Neural progenitor cell (in vitro differentiated cells): ENCODE data around the gene PCDHB1. TPM values are rescaled to one million over a fixed set of nuclear protein-coding genes. Genes with fewer than 3 reads are reported as not detected.
A peak's percentile ranks its signal among the peaks of the same experiment; 100 is the strongest.

Experiments used
- DNase-seq: peaks from one replicate; pipeline ENCODE4 v3.0.0-alpha.2; 2016; ENCODE audit warnings: low spot score
- H2AFZ ChIP-seq: fragments of 200-600 bp; sonication (generic); replicated peaks from 2 replicates; pipeline ENCODE4 v1.6.1; 2016; ENCODE audit warnings: antibody characterized with exemption
- H3F3A ChIP-seq: fragments of 200-600 bp; sonication (generic); 2 replicates; pipeline ENCODE4 v1.6.1; 2016; ENCODE audit warnings: antibody characterized with exemption, low read depth
- H3K27ac ChIP-seq: fragments of 200-600 bp; sonication (generic); 2 replicates; pipeline ENCODE4 v1.5.1; 2016; ENCODE audit warnings: mild to moderate bottlenecking
- H3K27me3 ChIP-seq: fragments of 200-600 bp; sonication (generic); 2 replicates; pipeline ENCODE4 v1.6.1; 2016; ENCODE audit warnings: mild to moderate bottlenecking, moderate library complexity
- H3K36me3 ChIP-seq: fragments of 200-600 bp; sonication (generic); 2 replicates; pipeline ENCODE4 v1.5.1; 2016
- H3K4me1 ChIP-seq: fragments of 200-600 bp; sonication (generic); 2 replicates; pipeline ENCODE4 v1.6.1; 2016; ENCODE audit warnings: mixed run types
- H3K4me2 ChIP-seq: fragments of 200-600 bp; sonication (generic); 2 replicates; pipeline ENCODE4 v1.6.1; 2016
- H3K4me3 ChIP-seq: fragments of 200-600 bp; sonication (generic); 2 replicates; pipeline ENCODE4 v1.5.1; 2016
- H3K79me2 ChIP-seq: fragments of 200-600 bp; sonication (generic); 2 replicates; pipeline ENCODE4 v1.6.1; 2016; ENCODE audit warnings: low read depth
- H3K9ac ChIP-seq: fragments of 200-600 bp; sonication (generic); 2 replicates; pipeline ENCODE4 v1.6.1; 2016
- H3K9me3 ChIP-seq: fragments of 200-600 bp; sonication (generic); 2 replicates; pipeline ENCODE4 v1.5.1; 2016; ENCODE audit warnings: low read depth
- H4K20me1 ChIP-seq: fragments of 200-600 bp; sonication (generic); 2 replicates; pipeline ENCODE4 v1.6.1; 2016; ENCODE audit warnings: low read depth
- H3K27ac Mint-ChIP-seq: 3 replicates; pipeline ENCODE4 v1.8.0; 2021; ENCODE audit warnings: mixed read lengths
- H3K27me3 Mint-ChIP-seq: 2 replicates; pipeline ENCODE4 v1.8.0; 2022; ENCODE audit warnings: low read depth, mild to moderate bottlenecking, inconsistent platforms, moderate library complexity, mixed read lengths; ENCODE audit not compliant: insufficient read depth
- H3K36me3 Mint-ChIP-seq: 3 replicates; pipeline ENCODE4 v1.8.0; 2021; ENCODE audit warnings: mixed read lengths
- H3K4me1 Mint-ChIP-seq: 3 replicates; pipeline ENCODE4 v1.8.0; 2021; ENCODE audit warnings: mixed read lengths
- H3K4me3 Mint-ChIP-seq: 3 replicates; pipeline ENCODE4 v1.8.0; 2021; ENCODE audit warnings: mild to moderate bottlenecking, moderate library complexity, mixed read lengths
- H3K9me3 Mint-ChIP-seq: 3 replicates; pipeline ENCODE4 v1.8.0; 2020; ENCODE audit warnings: mixed read lengths
- EZH2 ChIP-seq: fragments of 200-600 bp; sonication (generic); IDR thresholded peaks from 2 replicates; pipeline ENCODE4 v1.6.1; 2017; ENCODE audit warnings: antibody characterized with exemption, mild to moderate bottlenecking, moderate library complexity
- EZH2phosphoT487 ChIP-seq: fragments of 200-600 bp; sonication (generic); IDR thresholded peaks from 2 replicates; pipeline ENCODE4 v1.6.1; 2017; ENCODE audit warnings: antibody characterized with exemption
- total RNA-seq: library from RNA; depleted of rRNA; stranded (reverse); fragments of >200 nt; gene quantifications from 2 replicates; pipeline ENCODE4 v1.2.3, GENCODE V29; 2015; ENCODE audit warnings: low replicate concordance
- TF ChIP-seq, protein P1 (sequence below): fragments of 200-600 bp; sonication (generic); IDR thresholded peaks from 2 replicates; pipeline ENCODE4 v1.5.1; 2017; ENCODE audit warnings: antibody characterized with exemption, mild to moderate bottlenecking

Gene PCDHB1
- total RNA-seq, 1 donor from 2014 or later = 0.07 TPM

DNA sequence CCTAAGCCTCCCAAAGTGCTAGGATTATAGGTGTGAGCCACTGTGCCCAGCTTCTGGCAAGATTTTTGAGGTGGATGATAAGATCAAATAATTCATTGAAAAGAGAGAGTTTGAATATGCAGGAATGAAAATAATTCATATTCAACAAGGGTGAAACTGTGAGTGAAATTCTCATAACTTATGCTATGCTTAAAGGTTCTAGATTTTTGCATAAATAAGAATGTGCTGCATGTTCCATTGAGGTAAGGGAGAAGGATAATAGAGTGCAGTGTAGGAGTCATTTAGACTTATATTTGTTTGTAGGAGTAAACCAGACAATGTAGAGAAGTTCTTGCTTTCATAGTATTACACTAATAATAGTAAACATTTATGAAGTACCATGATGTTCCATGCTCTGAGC is 31.1 kb downstream of the PCDHB1 start:
- H3K4me1 ChIP-seq = no peaks in the 10 kb centered on the region
- H3K27ac Mint-ChIP-seq = no peak overlapping the region
- H3K27me3 ChIP-seq = no peaks in the 10 kb centered on the region
- H3K36me3 Mint-ChIP-seq = no peaks in the 10 kb centered on the region
- no peaks in the 10 kb centered on the region for H4K20me1 ChIP-seq
- H3K9ac ChIP-seq = no peak overlapping the region
- TF ChIP-seq EZH2 (no peak), EZH2phosphoT487 (no peak)
- TF ChIP-seq, protein P1, sequence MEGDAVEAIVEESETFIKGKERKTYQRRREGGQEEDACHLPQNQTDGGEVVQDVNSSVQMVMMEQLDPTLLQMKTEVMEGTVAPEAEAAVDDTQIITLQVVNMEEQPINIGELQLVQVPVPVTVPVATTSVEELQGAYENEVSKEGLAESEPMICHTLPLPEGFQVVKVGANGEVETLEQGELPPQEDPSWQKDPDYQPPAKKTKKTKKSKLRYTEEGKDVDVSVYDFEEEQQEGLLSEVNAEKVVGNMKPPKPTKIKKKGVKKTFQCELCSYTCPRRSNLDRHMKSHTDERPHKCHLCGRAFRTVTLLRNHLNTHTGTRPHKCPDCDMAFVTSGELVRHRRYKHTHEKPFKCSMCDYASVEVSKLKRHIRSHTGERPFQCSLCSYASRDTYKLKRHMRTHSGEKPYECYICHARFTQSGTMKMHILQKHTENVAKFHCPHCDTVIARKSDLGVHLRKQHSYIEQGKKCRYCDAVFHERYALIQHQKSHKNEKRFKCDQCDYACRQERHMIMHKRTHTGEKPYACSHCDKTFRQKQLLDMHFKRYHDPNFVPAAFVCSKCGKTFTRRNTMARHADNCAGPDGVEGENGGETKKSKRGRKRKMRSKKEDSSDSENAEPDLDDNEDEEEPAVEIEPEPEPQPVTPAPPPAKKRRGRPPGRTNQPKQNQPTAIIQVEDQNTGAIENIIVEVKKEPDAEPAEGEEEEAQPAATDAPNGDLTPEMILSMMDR = no peak
- H3F3A ChIP-seq = no peaks in the 10 kb centered on the region
- no peaks in the 10 kb centered on the region for H3K79me2 ChIP-seq
- H3K9me3 Mint-ChIP-seq = peaks cover 11% of the 10 kb centered on the region
- no peak overlapping the region for H3K27ac ChIP-seq
- no peak overlapping the region for H3K4me2 ChIP-seq
- DNase-seq = no peak
- no peak overlapping the region for H3K4me3 Mint-ChIP-seq
- peaks cover 4% of the 10 kb centered on the region for H3K36me3 ChIP-seq
- H3K4me1 Mint-ChIP-seq = no peaks in the 10 kb centered on the region
- H3K27me3 Mint-ChIP-seq = peaks cover 9% of the 10 kb centered on the region
- H3K4me3 ChIP-seq = no peak overlapping the region
- H2AFZ ChIP-seq = no peak overlapping the region
- H3K9me3 ChIP-seq = no peaks in the 10 kb centered on the region

DNA sequence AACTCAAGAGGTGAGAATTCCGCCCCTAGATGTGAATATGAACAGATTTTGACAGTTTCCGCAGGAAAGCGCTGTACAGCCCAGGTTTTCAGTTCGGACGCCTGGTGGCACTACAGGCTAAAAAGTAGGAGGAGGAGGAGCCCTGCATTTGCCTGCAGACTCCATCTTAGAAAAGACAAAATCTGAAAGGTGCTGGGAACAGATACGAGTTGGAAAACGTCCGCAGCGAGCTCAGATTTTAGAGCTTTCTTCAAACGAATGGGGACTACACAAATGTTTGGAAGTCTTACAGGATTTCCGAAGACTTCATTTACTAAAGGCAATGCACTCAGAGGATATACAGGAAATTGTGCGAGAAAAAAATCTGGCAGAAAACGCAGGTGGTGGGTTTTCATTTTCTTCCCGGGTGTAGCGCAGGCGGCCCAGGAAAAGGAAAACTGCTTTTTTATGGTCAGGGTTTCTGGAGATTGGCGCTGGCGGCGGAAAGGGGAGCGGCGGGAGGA is 33.4 kb downstream of the PCDHB1 start:
- H3K9me3 ChIP-seq = no peaks in the 10 kb centered on the region
- no peaks in the 10 kb centered on the region for H3K27me3 ChIP-seq
- peaks cover 3% of the 10 kb centered on the region for H3K9me3 Mint-ChIP-seq
- no peak overlapping the region for H3K27ac Mint-ChIP-seq
- peak overlapping the region; percentile 89 for H2AFZ ChIP-seq
- DNase-seq = peak; percentile 67
- H3K27ac ChIP-seq = no peak overlapping the region
- H3K4me3 ChIP-seq = peak overlapping the region; percentile 39
- H3K4me2 ChIP-seq = peak overlapping the region; percentile 61
- H3K4me3 Mint-ChIP-seq = no peak overlapping the region
- peaks cover 4% of the 10 kb centered on the region for H3K36me3 ChIP-seq
- H3K79me2 ChIP-seq = no peaks in the 10 kb centered on the region
- H4K20me1 ChIP-seq = no peaks in the 10 kb centered on the region
- no peaks in the 10 kb centered on the region for H3F3A ChIP-seq
- H3K4me1 ChIP-seq = no peaks in the 10 kb centered on the region
- peak overlapping the region; percentile 7 for H3K9ac ChIP-seq
- TF ChIP-seq, protein P1 = peak; percentile 57
- TF ChIP-seq EZH2phosphoT487 (no peak), EZH2 (no peak)
- no peaks in the 10 kb centered on the region for H3K4me1 Mint-ChIP-seq
- H3K27me3 Mint-ChIP-seq = peaks cover 4% of the 10 kb centered on the region
- no peaks in the 10 kb centered on the region for H3K36me3 Mint-ChIP-seq

DNA sequence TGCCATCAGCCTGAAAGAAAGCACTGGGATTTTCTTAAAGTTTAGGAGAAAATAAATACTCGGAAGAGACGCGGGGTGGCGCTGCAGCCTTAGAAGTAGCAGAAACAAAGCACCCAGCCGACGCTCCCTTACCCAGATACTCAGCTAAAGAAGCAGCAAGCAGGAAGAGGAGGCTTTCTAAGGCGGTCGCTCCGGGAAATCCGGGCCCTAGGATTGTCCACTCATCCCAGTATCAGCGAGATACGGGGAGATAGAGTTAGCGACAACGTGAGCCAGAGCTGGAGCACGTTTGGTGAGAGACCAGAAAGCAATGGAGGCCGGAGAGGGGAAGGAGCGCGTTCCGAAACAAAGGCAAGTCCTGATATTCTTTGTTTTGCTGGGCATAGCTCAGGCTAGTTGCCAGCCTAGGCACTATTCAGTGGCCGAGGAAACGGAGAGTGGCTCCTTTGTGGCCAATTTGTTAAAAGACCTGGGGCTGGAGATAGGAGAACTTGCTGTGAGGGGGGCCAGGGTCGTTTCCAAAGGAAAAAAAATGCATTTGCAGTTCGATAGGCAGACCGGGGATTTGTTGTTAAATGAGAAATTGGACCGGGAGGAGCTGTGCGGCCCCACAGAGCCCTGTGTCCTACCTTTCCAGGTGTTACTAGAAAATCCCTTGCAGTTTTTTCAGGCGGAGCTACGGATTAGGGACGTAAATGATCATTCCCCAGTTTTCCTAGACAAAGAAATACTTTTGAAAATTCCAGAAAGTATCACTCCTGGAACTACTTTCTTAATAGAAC is 43.5 kb downstream of the PCDHB1 start, which contains the start of gene PCDHB2:
Gene PCDHB2, plus strand, starts transcription at position 135 of the 782 bp plus-strand sequence. Its CDS starts 176 bp downstream, at position 311.
- peak within 1 kb of the TSS; percentile 99 for H2AFZ ChIP-seq
- H3K27me3 Mint-ChIP-seq = no peaks in the 10 kb centered on the region

More for the DNA sequence above, 43.5 kb downstream of the PCDHB1 start, which contains the start of gene PCDHB2:
- Mint-ChIP-seq H3K27ac (peak within 1 kb of the TSS; percentile 99), H3K9me3 (peaks cover 40% of the 10 kb centered on the region), H3K4me3 (peak within 1 kb of the TSS; percentile 97), H3K36me3 (peaks cover 32% of the 10 kb centered on the region), H3K4me1 (no peaks in the 10 kb centered on the region)
- H3F3A ChIP-seq = peaks cover 8% of the 10 kb centered on the region
- H3K27ac ChIP-seq = peak within 1 kb of the TSS; percentile 75
- DNase-seq = peak; percentile 94
- peaks cover 37% of the 10 kb centered on the region for H3K9me3 ChIP-seq
- no peaks in the 10 kb centered on the region for H3K27me3 ChIP-seq
- no peak for TF ChIP-seq EZH2
- TF ChIP-seq, protein P1 = peak; percentile 91
- no peak for TF ChIP-seq EZH2phosphoT487
- H3K36me3 ChIP-seq = peaks cover 36% of the 10 kb centered on the region
- no peaks in the 10 kb centered on the region for H3K4me1 ChIP-seq
- no peaks in the 10 kb centered on the region for H4K20me1 ChIP-seq
- H3K79me2 ChIP-seq = peaks cover 43% of the 10 kb centered on the region
- H3K9ac ChIP-seq = peak within 1 kb of the TSS; percentile 89
- peak within 1 kb of the TSS; percentile 96 for H3K4me2 ChIP-seq
- H3K4me3 ChIP-seq = peak within 1 kb of the TSS; percentile 91
